MM.1S (cell line): ENCODE results near the gene SPATA7.
"Not testable (repeated sequence)": the region's sequence is repeated elsewhere in the genome, so short reads cannot be mapped to it uniquely, and the experiment has no call there.

Experiments
- DNase-seq: peaks from one replicate; pipeline ENCODE4 v3.0.0-alpha.2; 2015
- H2AFZ ChIP-seq: fragments of 300-600 bp; sonication (generic); 2 replicates; pipeline ENCODE4 v1.6.0; 2016; ENCODE audit warnings: antibody characterized with exemption, low read length
- H3F3A ChIP-seq: fragments of 300-600 bp; sonication (generic); 2 replicates; pipeline ENCODE4 v1.6.1; 2016; ENCODE audit warnings: mild to moderate bottlenecking, antibody characterized with exemption, low read length, moderate library complexity, mixed read lengths; ENCODE audit not compliant: insufficient read depth
- H3K27ac ChIP-seq: fragments of 300-600 bp; sonication (generic); 2 replicates; pipeline ENCODE4 v1.5.1; 2016; ENCODE audit warnings: mild to moderate bottlenecking, low read length
- H3K27me3 ChIP-seq: fragments of 300-600 bp; sonication (generic); replicated peaks from 2 replicates; pipeline ENCODE4 v1.6.0; 2016; ENCODE audit warnings: low read length; ENCODE audit not compliant: insufficient read depth
- H3K36me3 ChIP-seq: fragments of 300-600 bp; sonication (generic); replicated peaks from 2 replicates; pipeline ENCODE4 v1.6.1; 2016; ENCODE audit warnings: mild to moderate bottlenecking, low read length, mixed read lengths; ENCODE audit not compliant: insufficient read depth
- H3K4me1 ChIP-seq: fragments of 300-600 bp; sonication (generic); 2 replicates; pipeline ENCODE4 v1.6.1; 2016; ENCODE audit warnings: low read length, mixed read lengths
- H3K4me2 ChIP-seq: fragments of 300-600 bp; sonication (generic); 2 replicates; pipeline ENCODE4 v1.6.0; 2016; ENCODE audit warnings: low read depth, low read length
- H3K4me3 ChIP-seq: fragments of 300-600 bp; sonication (generic); 2 replicates; pipeline ENCODE4 v1.5.1; 2016; ENCODE audit warnings: low read length, mixed read lengths
- H3K79me2 ChIP-seq: fragments of 300-600 bp; sonication (generic); 2 replicates; pipeline ENCODE4 v1.6.1; 2016; ENCODE audit warnings: mixed run types, low read length, mixed read lengths
- H3K9ac ChIP-seq: fragments of 300-600 bp; sonication (generic); 2 replicates; pipeline ENCODE4 v1.6.1; 2016; ENCODE audit warnings: low read length, mixed read lengths
- H3K9me2 ChIP-seq: fragments of 300-600 bp; sonication (generic); replicated peaks from 2 replicates; pipeline ENCODE4 v1.6.1; 2016; ENCODE audit warnings: mild to moderate bottlenecking, low read length, mixed read lengths; ENCODE audit not compliant: insufficient read depth
- H3K9me3 ChIP-seq: fragments of 300-600 bp; sonication (generic); replicated peaks from 2 replicates; pipeline ENCODE4 v1.6.1; 2016; ENCODE audit warnings: mild to moderate bottlenecking, low read length, mixed read lengths; ENCODE audit not compliant: insufficient read depth
- H4K20me1 ChIP-seq: fragments of 300-600 bp; sonication (generic); 2 replicates; pipeline ENCODE4 v1.6.1; 2016; ENCODE audit warnings: mild to moderate bottlenecking, low read length, moderate library complexity, mixed read lengths; ENCODE audit not compliant: insufficient read depth
- EZH2 ChIP-seq: fragments of 300-600 bp; sonication (generic); optimal IDR thresholded peaks from 2 replicates; pipeline ENCODE3; 2017; ENCODE audit warnings: low read depth, mild to moderate bottlenecking, antibody characterized with exemption, low read length, mixed read lengths
- EZH2phosphoT487 ChIP-seq: fragments of 300-600 bp; sonication (generic); IDR thresholded peaks from 2 replicates; pipeline ENCODE4 v1.6.1; 2018; ENCODE audit warnings: antibody characterized with exemption, low read length
- TF ChIP-seq, protein P1 (sequence below): fragments of 300-600 bp; sonication (generic); IDR thresholded peaks from 2 replicates; pipeline ENCODE4 v1.5.1; 2016; ENCODE audit warnings: antibody characterized with exemption, low read length, mixed read lengths

Gene SPATA7

DNA sequence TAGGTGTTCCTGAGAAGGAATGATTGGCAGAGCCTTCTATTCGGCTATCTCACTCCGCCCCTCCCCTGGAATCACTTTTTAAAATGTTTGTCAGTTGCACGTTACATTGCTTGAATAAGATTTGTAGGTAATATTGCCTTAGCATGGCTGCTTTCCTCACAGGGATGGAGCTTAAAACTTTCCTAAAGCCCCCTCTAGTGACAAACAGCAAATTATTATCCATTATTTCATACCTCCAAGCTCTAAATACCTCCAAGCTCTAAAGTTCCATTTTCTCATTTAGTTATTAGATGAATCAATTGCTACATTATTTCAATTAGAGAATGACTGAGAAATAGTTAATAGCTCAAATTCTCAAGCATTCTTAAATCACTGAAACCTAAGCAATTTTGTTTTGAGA is 5.1 kb upstream of the SPATA7 start:
- no peaks in the 10 kb centered on the region for H4K20me1 ChIP-seq
- no peak overlapping the region for H3K4me2 ChIP-seq
- no peak overlapping the region for H3K9ac ChIP-seq
- no peaks in the 10 kb centered on the region for H3K79me2 ChIP-seq
- H2AFZ ChIP-seq, result no peak overlapping the region
- H3K9me3 ChIP-seq, result no peaks in the 10 kb centered on the region
- H3F3A ChIP-seq, result no peaks in the 10 kb centered on the region
- no peaks in the 10 kb centered on the region for H3K9me2 ChIP-seq
- H3K4me1 ChIP-seq, result no peaks in the 10 kb centered on the region
- TF ChIP-seq, protein P1, sequence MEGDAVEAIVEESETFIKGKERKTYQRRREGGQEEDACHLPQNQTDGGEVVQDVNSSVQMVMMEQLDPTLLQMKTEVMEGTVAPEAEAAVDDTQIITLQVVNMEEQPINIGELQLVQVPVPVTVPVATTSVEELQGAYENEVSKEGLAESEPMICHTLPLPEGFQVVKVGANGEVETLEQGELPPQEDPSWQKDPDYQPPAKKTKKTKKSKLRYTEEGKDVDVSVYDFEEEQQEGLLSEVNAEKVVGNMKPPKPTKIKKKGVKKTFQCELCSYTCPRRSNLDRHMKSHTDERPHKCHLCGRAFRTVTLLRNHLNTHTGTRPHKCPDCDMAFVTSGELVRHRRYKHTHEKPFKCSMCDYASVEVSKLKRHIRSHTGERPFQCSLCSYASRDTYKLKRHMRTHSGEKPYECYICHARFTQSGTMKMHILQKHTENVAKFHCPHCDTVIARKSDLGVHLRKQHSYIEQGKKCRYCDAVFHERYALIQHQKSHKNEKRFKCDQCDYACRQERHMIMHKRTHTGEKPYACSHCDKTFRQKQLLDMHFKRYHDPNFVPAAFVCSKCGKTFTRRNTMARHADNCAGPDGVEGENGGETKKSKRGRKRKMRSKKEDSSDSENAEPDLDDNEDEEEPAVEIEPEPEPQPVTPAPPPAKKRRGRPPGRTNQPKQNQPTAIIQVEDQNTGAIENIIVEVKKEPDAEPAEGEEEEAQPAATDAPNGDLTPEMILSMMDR, result no peak
- TF ChIP-seq EZH2 (no peak), EZH2phosphoT487 (no peak)
- no peak overlapping the region for H3K4me3 ChIP-seq
- no peaks in the 10 kb centered on the region for H3K36me3 ChIP-seq
- no peak overlapping the region for H3K27ac ChIP-seq
- H3K27me3 ChIP-seq, result no peaks in the 10 kb centered on the region
- DNase-seq, result no peak

DNA sequence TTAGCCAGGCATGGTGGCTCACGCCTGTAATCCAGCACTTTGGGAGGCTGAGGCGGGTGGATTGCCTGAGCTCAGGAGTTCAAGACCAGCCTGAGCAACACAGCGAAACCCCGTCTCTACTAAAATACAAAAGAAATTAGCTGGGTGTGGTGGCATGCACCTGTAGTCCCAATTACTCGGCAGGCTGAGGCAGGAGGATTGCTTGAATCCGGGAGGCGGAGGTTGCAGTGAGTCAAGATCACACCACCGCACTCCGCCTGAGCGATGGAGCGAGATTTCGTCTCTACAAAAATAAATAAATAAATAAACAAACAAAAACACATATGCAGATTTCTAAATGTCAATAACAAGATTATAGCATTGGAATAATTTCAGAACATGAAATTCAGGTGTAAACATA is 3.8 kb upstream of the SPATA7 start:
- H4K20me1 ChIP-seq, DNase-seq, H3K36me3 ChIP-seq, H3K9me3 ChIP-seq, H3K4me3 ChIP-seq, H3K4me2 ChIP-seq, H3F3A ChIP-seq, H3K79me2 ChIP-seq, H3K4me1 ChIP-seq, H3K27ac ChIP-seq, H2AFZ ChIP-seq, H3K27me3 ChIP-seq, H3K9me2 ChIP-seq, H3K9ac ChIP-seq: not testable (repeated sequence)

DNA sequence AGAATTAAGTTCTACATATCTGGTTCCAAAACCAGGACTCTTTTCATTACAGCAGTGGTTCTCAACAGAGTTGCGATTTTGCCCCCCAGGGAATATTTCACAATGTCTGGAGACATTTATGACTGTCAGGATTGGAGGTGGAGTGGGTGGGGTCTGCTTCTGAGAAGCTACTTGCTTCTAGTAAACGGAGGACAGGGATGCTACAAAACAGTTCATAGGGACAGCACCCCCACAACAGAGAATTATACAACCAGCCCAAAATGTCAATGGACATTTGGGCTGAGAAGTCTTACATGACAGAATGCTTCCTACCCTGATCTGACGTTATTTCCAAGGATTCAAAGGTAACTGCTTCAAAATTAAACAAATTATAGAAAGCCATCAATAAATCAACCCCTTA is 739 bp upstream of the SPATA7 start:
- Histone ChIP-seq H4K20me1 (no peaks in the 10 kb centered on the region), H3F3A (no peaks in the 10 kb centered on the region), H3K27me3 (no peaks in the 10 kb centered on the region), H3K4me1 (no peaks in the 10 kb centered on the region), H3K9me2 (no peaks in the 10 kb centered on the region), H3K4me2 (peak overlapping the region; percentile 78), H3K27ac (no peak overlapping the region), H3K36me3 (no peaks in the 10 kb centered on the region), H3K9ac (peak overlapping the region; percentile 64; the same call in 1 of the 2 replicates), H2AFZ (peak overlapping the region; percentile 87; the same call in 1 of the 2 replicates), H3K9me3 (no peaks in the 10 kb centered on the region), H3K79me2 (no peaks in the 10 kb centered on the region), H3K4me3 (peak overlapping the region; percentile 83)
- DNase-seq, result no peak
- no peak for TF ChIP-seq EZH2

DNA sequence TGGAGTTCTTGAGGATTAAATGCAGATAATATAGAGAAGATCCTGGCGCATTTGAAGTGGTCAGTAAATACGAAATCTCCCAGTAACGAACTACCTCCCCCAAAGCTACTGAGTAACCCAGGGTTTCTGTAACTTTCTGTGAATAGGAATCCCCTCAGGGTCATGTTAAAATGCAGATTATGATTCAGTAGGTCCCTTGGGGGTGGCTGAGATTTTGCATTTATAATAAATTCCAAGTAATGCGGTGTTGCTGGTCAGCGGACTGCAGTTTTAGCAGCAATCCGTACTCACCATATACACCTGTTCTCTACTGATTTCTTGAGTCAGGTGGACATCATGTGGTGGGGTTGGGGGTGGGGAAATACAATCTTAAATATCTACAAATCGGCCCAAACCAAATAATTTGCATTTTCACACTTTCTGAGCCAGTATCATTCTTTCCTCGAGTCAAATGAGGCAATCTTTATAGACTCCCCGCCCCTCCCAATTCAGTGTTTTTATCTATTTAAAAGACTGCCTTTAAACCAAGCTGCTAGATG is 868 bp downstream of the SPATA7 start:
- H3K27ac ChIP-seq, result no peak overlapping the region
- H3K9me2 ChIP-seq, result no peaks in the 10 kb centered on the region
- H2AFZ ChIP-seq, result peak overlapping the region; percentile 87
- H3K4me3 ChIP-seq, result peak overlapping the region; percentile 83
- TF ChIP-seq EZH2phosphoT487 (no peak), EZH2 (no peak)
- TF ChIP-seq, protein P1, result no peak
- H3K9me3 ChIP-seq, result no peaks in the 10 kb centered on the region
- no peaks in the 10 kb centered on the region for H3F3A ChIP-seq
- H3K4me2 ChIP-seq, result peak overlapping the region; percentile 78
- no peak for DNase-seq
- H3K27me3 ChIP-seq, result no peaks in the 10 kb centered on the region
- no peaks in the 10 kb centered on the region for H3K79me2 ChIP-seq
- H3K36me3 ChIP-seq, result no peaks in the 10 kb centered on the region
- H4K20me1 ChIP-seq, result no peaks in the 10 kb centered on the region
- peak overlapping the region; percentile 64; the same call in 1 of the 2 replicates for H3K9ac ChIP-seq
- H3K4me1 ChIP-seq, result no peaks in the 10 kb centered on the region
